RWPE1 (cell line): Measurements from ENCODE around the gene SAFB.
"Not testable (repeated sequence)": the region's sequence is repeated elsewhere in the genome, so short reads cannot be mapped to it uniquely, and the experiment has no call there.

ENCODE experiments used
- CTCF ChIA-PET: fragments of 350-600 bp; sonication (Branson Sonifier 250); formaldehyde crosslinking; extraction: SDS; loops from one replicate; lab custom pipeline; 2021; lab: Yijun Ruan, JAX
- POLR2A ChIA-PET: fragments of 400-600 bp; formaldehyde crosslinking; extraction: SDS; loops from one replicate; lab custom pipeline; 2020; ENCODE audit warnings: antibody characterized with exemption; ENCODE audit not compliant: low non-redundant PET; lab: Yijun Ruan, JAX
- DNase-seq: peaks from one replicate; pipeline ENCODE4 v3.0.0; 2012; ENCODE audit warnings: low spot score
- H3K27ac ChIP-seq: fragments of 450-650 bp; 2 replicates; pipeline ENCODE4 v1.5.1; 2017
- TF ChIP-seq, protein P1 (sequence below): fragments of 450-650 bp; conservative IDR thresholded peaks from 2 replicates; pipeline ENCODE4 v1.5.1; 2017; ENCODE audit warnings: low read depth, mild to moderate bottlenecking

Gene SAFB

GRCh38 chr19:5686326-5686646 is 63.4 kb downstream of the SAFB start:
- CTCF ChIA-PET, result interaction anchor here (0.5 to 0.8 kb wide), 3 partner anchors 12 to 877 kb away, joined by 3 read pairs; no protein-coding TSS in a partner anchor
- H3K27ac ChIP-seq, result peak overlapping the region; percentile 94
- no peak for DNase-seq
- POLR2A ChIA-PET, result no interaction called here
- TF ChIP-seq, protein P1, sequence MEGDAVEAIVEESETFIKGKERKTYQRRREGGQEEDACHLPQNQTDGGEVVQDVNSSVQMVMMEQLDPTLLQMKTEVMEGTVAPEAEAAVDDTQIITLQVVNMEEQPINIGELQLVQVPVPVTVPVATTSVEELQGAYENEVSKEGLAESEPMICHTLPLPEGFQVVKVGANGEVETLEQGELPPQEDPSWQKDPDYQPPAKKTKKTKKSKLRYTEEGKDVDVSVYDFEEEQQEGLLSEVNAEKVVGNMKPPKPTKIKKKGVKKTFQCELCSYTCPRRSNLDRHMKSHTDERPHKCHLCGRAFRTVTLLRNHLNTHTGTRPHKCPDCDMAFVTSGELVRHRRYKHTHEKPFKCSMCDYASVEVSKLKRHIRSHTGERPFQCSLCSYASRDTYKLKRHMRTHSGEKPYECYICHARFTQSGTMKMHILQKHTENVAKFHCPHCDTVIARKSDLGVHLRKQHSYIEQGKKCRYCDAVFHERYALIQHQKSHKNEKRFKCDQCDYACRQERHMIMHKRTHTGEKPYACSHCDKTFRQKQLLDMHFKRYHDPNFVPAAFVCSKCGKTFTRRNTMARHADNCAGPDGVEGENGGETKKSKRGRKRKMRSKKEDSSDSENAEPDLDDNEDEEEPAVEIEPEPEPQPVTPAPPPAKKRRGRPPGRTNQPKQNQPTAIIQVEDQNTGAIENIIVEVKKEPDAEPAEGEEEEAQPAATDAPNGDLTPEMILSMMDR, result no peak

GRCh38 chr19:5686647-5687359 is 63.9 kb downstream of the SAFB start:
- H3K27ac ChIP-seq, result peak overlapping the region; percentile 94
- CTCF ChIA-PET, result interaction anchor here (0.5 to 1.0 kb wide), 7 partner anchors 12 to 878 kb away, joined by 3 to 4 read pairs (median 3); partner anchors contain the start of gene DUS3L

GRCh38 chr19:5687360-5688198 is 64.7 kb downstream of the SAFB start:
- TF ChIP-seq, protein P1, result peak; percentile 57
- CTCF ChIA-PET, result interaction anchor here (0.6 to 1.0 kb wide), 5 partner anchors 19 to 117 kb away, joined by 3 to 4 read pairs (median 3); partner anchors contain the start of gene DUS3L
- DNase-seq, result no peak
- POLR2A ChIA-PET, result interaction anchor here (0.6 to 1.2 kb wide), 2 partner anchors 27 to 65 kb away, joined by 3 to 5 read pairs; partner anchors contain the start of genes SAFB and SAFB2
- H3K27ac ChIP-seq, result peak overlapping the region; percentile 94

More at GRCh38 chr19:5686647-5687359, 63.9 kb downstream of the SAFB start:
- peak; percentile 96 for DNase-seq
- POLR2A ChIA-PET, result interaction anchor here (0.6 to 1.2 kb wide), 2 partner anchors 26 to 64 kb away, joined by 3 to 5 read pairs; partner anchors contain the start of genes SAFB and SAFB2
- TF ChIP-seq, protein P1, result peak; percentile 94

GRCh38 chr19:5688262-5688881 is 65.5 kb downstream of the SAFB start:
- CTCF ChIA-PET, DNase-seq, POLR2A ChIA-PET: not testable (repeated sequence)
- peak overlapping the region; percentile 94 for H3K27ac ChIP-seq

GRCh38 chr19:5690125-5690954 is 67.5 kb downstream of the SAFB start, which contains the start of gene RPL36:
TSS of gene RPL36 (plus strand) at chr19:5690295. CDS start at chr19:5690508, 213 bp downstream.
- POLR2A ChIA-PET, result interaction anchor here (0.5 to 0.6 kb wide), 3 partner anchors 30 to 840 kb away, joined by 3 to 8 read pairs (median 3); partner anchors contain the start of gene TNFSF9
- DNase-seq, result peak; percentile 94
- CTCF ChIA-PET, result interaction anchor here (0.6 to 0.7 kb wide), 5 partner anchors 13 to 302 kb away, joined by 3 to 4 read pairs (median 4); no protein-coding TSS in a partner anchor
- TF ChIP-seq, protein P1, result peak; percentile 93
- peak within 1 kb of the TSS; percentile 94 for H3K27ac ChIP-seq
